A549 (cell line): ENCODE results near the gene SLC7A8. TPM values are rescaled to one million over a fixed set of nuclear protein-coding genes. Genes with fewer than 3 reads are reported as not detected.

ENCODE experiments used
- ATAC-seq, 2 experiments: fragments of 200-7000 bp in 1 of 2; fragments of >200 bp in 1 of 2; cut with Nextera tagmentation in 1 of 2; cut with Tn5 transposase in 1 of 2; 3 replicates each; pipeline versions ENCODE4 v1.8.0 to v1.9.1; 2018 to 2020; ENCODE audit warnings: mild to moderate bottlenecking in 1 of 2, moderate library complexity in 1 of 2
- CTCF ChIA-PET: fragments of 300-600 bp; sonication (Branson Sonifier 250); formaldehyde crosslinking; extraction: SDS; loops from one replicate; lab custom pipeline; 2021; ENCODE audit warnings: antibody characterized with exemption, inconsistent platforms; lab: Yijun Ruan, JAX
- POLR2A ChIA-PET: fragments of 350-600 bp; formaldehyde crosslinking; extraction: SDS; loops from one replicate; lab custom pipeline; 2021; ENCODE audit warnings: antibody characterized with exemption, inconsistent platforms; lab: Yijun Ruan, JAX
- DNase-seq, 2 experiments: peaks; one replicate each; pipeline versions ENCODE4 v3.0.0 to v3.0.0-alpha.2; 2011 to 2016; ENCODE audit warnings: low read depth in 1 of 2, low spot score in 1 of 2
- FAIRE-seq: peaks from 2 replicates; lab custom pipeline; 2011; peaks lifted over from hg19 to GRCh38; lab: Jason Lieb, UNC
- H3K27ac ChIP-seq, 2 experiments: fragments of >200 bp; sonication (Bioruptor Twin); formaldehyde crosslinking; 3 replicates each; pipeline ENCODE4 v1.5.1; 2016 to 2017
- H3K4me1 ChIP-seq: fragments of >200 bp; sonication (Bioruptor Twin); formaldehyde crosslinking; 3 replicates; pipeline ENCODE4 v1.6.1; 2016
- H3K4me2 ChIP-seq: fragments of >200 bp; sonication (Bioruptor Twin); formaldehyde crosslinking; 3 replicates; pipeline ENCODE4 v1.6.1; 2016
- H3K4me3 ChIP-seq: fragments of >200 bp; sonication (Bioruptor Twin); formaldehyde crosslinking; 3 replicates; pipeline ENCODE4 v1.5.1; 2016
- H3K9me3 ChIP-seq: fragments of >200 bp; sonication (Bioruptor Twin); formaldehyde crosslinking; 3 replicates; pipeline ENCODE4 v1.6.1; 2016
- CHD2 ChIP-seq: fragments of 150-350 bp; IDR thresholded peaks from 2 replicates; pipeline ENCODE4 v1.6.1; 2014; ENCODE audit warnings: low read length; ENCODE audit not compliant: partially characterized antibody
- ESRRA ChIP-seq: fragments of 150-350 bp; IDR thresholded peaks from 2 replicates; pipeline ENCODE4 v1.6.1; 2014; ENCODE audit warnings: mild to moderate bottlenecking, low read length, borderline replicate concordance
- FOSL2 ChIP-seq, 2 experiments: fragments of 450-650 bp in 1 of 2; fragments of >200 bp in 1 of 2; sonication (Bioruptor Twin) in 1 of 2; formaldehyde crosslinking; IDR thresholded peaks; 2 replicates each; pipeline versions ENCODE4 v1.5.0 to v1.6.1; 2016 to 2020; ENCODE audit warnings: mild to moderate bottlenecking in 1 of 2, moderate library complexity in 1 of 2
- HDAC2 ChIP-seq: fragments of 200-600 bp; sonication (generic); IDR thresholded peaks from 2 replicates; pipeline ENCODE4 v1.6.1; 2016
- HOXA7 ChIP-seq: fragments of 250-450 bp; sonication (Bioruptor Pico); IDR thresholded peaks from 2 replicates; pipeline ENCODE4 v1.5.0; 2020; ENCODE audit warnings: mild to moderate bottlenecking, moderate library complexity
- JUN ChIP-seq, 2 experiments: fragments of >200 bp; sonication (Bioruptor Twin); formaldehyde crosslinking; IDR thresholded peaks; 2 replicates in 1 of 2; 3 replicates in 1 of 2; pipeline ENCODE4 v1.6.1; 2016 to 2017
- KDM1A ChIP-seq: fragments of 200-600 bp; sonication (generic); IDR thresholded peaks from 2 replicates; pipeline ENCODE4 v1.6.1; 2016; ENCODE audit warnings: low read depth, mild to moderate bottlenecking
- MAFK ChIP-seq: fragments of 450-650 bp; IDR thresholded peaks from 2 replicates; pipeline ENCODE4 v1.6.1; 2014; ENCODE audit not compliant: partially characterized antibody
- NR3C1 ChIP-seq: fragments of >200 bp; sonication (Bioruptor Twin); formaldehyde crosslinking; IDR thresholded peaks from 3 replicates; pipeline ENCODE4 v1.6.1; 2017
- POLR2AphosphoS2 ChIP-seq: conservative IDR thresholded peaks from 2 replicates; pipeline ENCODE4 v1.6.1; 2012; ENCODE audit warnings: low read length, improper control_type of control experiment, inconsistent platforms
- RNF2 ChIP-seq: fragments of 200-600 bp; sonication (generic); IDR thresholded peaks from 2 replicates; pipeline ENCODE4 v1.6.1; 2016; ENCODE audit warnings: low read depth, mild to moderate bottlenecking, antibody characterized with exemption, moderate library complexity, borderline replicate concordance
- SMC3 ChIP-seq: fragments of >200 bp; sonication (Bioruptor Twin); formaldehyde crosslinking; IDR thresholded peaks from 3 replicates; pipeline ENCODE4 v1.6.1; 2018; ENCODE audit warnings: inconsistent platforms
- TFCP2L1 ChIP-seq: fragments of 250-450 bp; sonication (Bioruptor Pico); IDR thresholded peaks from 2 replicates; pipeline ENCODE4 v1.5.0; 2021; ENCODE audit warnings: mild to moderate bottlenecking
- TP53 ChIP-seq: fragments of 250-450 bp; sonication (Bioruptor Pico); IDR thresholded peaks from 2 replicates; pipeline ENCODE4 v1.5.0; 2021; ENCODE audit warnings: mild to moderate bottlenecking, moderate library complexity
- WGBS: methylation state at CpG from one replicate; pipeline ENCODE4 v1.1.6; 2017; ENCODE audit errors: missing lambda C conversion rate; 5-methylcytosine and 5-hydroxymethylcytosine counted together
- polyA plus RNA-seq, 4 experiments: library from polyadenylated mRNA; depleted of rRNA in 3 of 4; stranded (reverse); fragments of >200 nt; fragmentation: RNase III in 1 of 4; extraction: RNeasy Plus Mini Kit Qiagen cat#74134 plus additional on column Dnase treatment in 1 of 4; gene quantifications; 2 replicates in 3 of 4; 3 replicates in 1 of 4; pipeline ENCODE4 v1.2.3, GENCODE V29; 2011 to 2017
- TF ChIP-seq, protein P1 (sequence below): IDR thresholded peaks from 2 replicates; pipeline ENCODE4 v1.6.1; 2012
- TF ChIP-seq, protein P2 (sequence below): fragments of 250-450 bp; sonication (Bioruptor Pico); IDR thresholded peaks from 2 replicates; pipeline ENCODE4 v1.5.0; 2020; ENCODE audit warnings: low read depth, mild to moderate bottlenecking, moderate library complexity
- TF ChIP-seq, protein P3 (sequence below): fragments of >200 bp; sonication (Bioruptor Twin); formaldehyde crosslinking; IDR thresholded peaks from 3 replicates; pipeline ENCODE4 v1.5.1; 2016
- TF ChIP-seq, protein P4 (sequence below): IDR thresholded peaks from 2 replicates; pipeline ENCODE4 v1.6.1; 2012; ENCODE audit warnings: low read depth, borderline replicate concordance
- TF ChIP-seq, protein P5 (sequence below): fragments of >200 bp; sonication (Bioruptor Twin); formaldehyde crosslinking; IDR thresholded peaks from 3 replicates; pipeline ENCODE4 v1.6.1; 2016

SLC7A8 gene
- polyA plus RNA-seq, 2 of the 4 experiments (the other 2 are of a cell fraction) = 0.28 to 0.35 TPM

DNA sequence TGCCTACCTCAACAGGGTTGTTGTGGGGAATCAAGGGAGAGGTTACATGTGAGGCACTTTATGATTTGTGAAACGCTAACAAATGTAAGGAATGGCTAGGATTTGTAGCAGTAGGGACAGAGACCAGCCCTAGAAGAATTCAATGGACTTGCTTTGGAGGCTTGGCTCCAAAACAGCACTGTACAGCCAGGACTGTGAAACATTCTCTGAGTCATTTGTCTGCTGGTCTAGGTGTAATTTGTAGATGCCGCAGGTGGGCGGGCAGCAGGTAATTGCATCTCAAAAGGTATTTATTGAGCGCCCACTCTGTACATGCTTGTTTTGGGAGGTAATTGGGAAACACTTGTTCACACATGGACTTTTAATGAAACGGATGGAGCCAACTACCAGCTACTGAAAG, 11.4 kb downstream of the SLC7A8 start:
- 0 out of 3 replicates have a peak, but pooled peaks cover 7% of the 10 kb centered on the region for H3K4me1 ChIP-seq
- WGBS = 69% methylated on average over 5 of the region's 5 CpGs
- ChIA-PET POLR2A (no interaction called here), CTCF (interaction anchor here (1.1 to 25.1 kb wide), 4 partner anchors 14 to 95 kb away, joined by 3 to 848 read pairs (median 57); partner anchors contain the start of gene CEBPE)
- no peak for ATAC-seq
- no peak for DNase-seq
- no peak overlapping the region for H3K27ac ChIP-seq
- no peaks in the 10 kb centered on the region for H3K9me3 ChIP-seq
- no peak for TF ChIP-seq JUN (IDR thresholded peaks at IDR 0.05)
- no peak overlapping the region for H3K4me3 ChIP-seq
- H3K4me2 ChIP-seq = no peak overlapping the region
- FAIRE-seq = no peak

DNA sequence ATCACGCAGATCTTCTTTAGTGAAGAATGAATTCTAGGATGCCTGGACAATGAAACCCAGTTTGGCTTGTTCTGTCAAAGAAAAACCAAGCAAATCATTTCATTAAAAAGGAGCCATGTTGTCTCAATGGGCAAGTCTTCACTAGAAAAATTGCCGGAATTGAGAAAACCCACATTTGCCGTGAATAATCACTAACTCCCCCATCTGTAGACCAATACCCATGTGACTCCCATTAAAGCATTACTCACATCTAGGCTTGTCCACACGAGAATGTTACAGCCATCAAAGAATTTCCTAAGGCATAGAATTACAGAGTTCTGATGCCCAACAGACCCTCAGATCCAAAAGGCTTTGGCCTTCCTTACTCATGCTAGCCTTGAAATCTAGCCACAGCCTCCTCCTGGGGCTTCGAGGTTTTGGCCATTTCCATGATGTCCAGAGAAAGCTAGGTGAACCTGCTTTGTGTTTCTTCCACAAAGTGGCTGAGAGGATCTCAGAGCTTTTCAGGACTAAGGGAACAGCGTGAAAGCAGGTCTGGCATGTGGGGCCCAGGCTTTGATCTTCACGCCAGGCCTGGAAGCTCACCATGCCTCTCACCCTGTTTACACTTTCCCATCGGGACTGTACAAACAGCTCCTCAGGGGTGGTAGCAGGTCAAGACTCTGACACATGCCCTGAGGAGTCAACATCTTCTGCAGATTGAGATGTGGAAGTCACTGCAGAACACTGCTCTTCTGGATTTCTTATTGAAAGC, 12.1 kb downstream of the SLC7A8 start:
- WGBS = 54% methylated on average over 8 of the region's 8 CpGs
- DNase-seq (no peak), ATAC-seq (no peak), FAIRE-seq (no peak)
- TF ChIP-seq HOXA7 (CRISPR knock-in tag) = no peak
- TF ChIP-seq, protein P1, sequence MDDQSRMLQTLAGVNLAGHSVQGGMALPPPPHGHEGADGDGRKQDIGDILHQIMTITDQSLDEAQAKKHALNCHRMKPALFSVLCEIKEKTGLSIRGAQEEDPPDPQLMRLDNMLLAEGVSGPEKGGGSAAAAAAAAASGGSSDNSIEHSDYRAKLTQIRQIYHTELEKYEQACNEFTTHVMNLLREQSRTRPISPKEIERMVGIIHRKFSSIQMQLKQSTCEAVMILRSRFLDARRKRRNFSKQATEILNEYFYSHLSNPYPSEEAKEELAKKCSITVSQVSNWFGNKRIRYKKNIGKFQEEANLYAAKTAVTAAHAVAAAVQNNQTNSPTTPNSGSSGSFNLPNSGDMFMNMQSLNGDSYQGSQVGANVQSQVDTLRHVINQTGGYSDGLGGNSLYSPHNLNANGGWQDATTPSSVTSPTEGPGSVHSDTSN = no peak
- TF ChIP-seq, protein P2, sequence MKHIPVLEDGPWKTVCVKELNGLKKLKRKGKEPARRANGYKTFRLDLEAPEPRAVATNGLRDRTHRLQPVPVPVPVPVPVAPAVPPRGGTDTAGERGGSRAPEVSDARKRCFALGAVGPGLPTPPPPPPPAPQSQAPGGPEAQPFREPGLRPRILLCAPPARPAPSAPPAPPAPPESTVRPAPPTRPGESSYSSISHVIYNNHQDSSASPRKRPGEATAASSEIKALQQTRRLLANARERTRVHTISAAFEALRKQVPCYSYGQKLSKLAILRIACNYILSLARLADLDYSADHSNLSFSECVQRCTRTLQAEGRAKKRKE = no peak
- no peak for TF ChIP-seq SMC3
- TF ChIP-seq TFCP2L1 (CRISPR knock-in tag) = no peak
- TF ChIP-seq TP53 (CRISPR knock-in tag) = no peak
- TF ChIP-seq, protein P3, sequence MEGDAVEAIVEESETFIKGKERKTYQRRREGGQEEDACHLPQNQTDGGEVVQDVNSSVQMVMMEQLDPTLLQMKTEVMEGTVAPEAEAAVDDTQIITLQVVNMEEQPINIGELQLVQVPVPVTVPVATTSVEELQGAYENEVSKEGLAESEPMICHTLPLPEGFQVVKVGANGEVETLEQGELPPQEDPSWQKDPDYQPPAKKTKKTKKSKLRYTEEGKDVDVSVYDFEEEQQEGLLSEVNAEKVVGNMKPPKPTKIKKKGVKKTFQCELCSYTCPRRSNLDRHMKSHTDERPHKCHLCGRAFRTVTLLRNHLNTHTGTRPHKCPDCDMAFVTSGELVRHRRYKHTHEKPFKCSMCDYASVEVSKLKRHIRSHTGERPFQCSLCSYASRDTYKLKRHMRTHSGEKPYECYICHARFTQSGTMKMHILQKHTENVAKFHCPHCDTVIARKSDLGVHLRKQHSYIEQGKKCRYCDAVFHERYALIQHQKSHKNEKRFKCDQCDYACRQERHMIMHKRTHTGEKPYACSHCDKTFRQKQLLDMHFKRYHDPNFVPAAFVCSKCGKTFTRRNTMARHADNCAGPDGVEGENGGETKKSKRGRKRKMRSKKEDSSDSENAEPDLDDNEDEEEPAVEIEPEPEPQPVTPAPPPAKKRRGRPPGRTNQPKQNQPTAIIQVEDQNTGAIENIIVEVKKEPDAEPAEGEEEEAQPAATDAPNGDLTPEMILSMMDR = no peak
- no peak for TF ChIP-seq CHD2
- TF ChIP-seq ESRRA = no peak
- no peak for TF ChIP-seq POLR2AphosphoS2
- TF ChIP-seq, protein P4, sequence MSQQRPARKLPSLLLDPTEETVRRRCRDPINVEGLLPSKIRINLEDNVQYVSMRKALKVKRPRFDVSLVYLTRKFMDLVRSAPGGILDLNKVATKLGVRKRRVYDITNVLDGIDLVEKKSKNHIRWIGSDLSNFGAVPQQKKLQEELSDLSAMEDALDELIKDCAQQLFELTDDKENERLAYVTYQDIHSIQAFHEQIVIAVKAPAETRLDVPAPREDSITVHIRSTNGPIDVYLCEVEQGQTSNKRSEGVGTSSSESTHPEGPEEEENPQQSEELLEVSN = no peak
- TF ChIP-seq HDAC2 = no peak
- no peak for TF ChIP-seq JUN (IDR thresholded peaks at IDR 0.05)
- no peak for TF ChIP-seq RNF2
- no peak for TF ChIP-seq NR3C1
- TF ChIP-seq KDM1A = no peak
- TF ChIP-seq FOSL2 (IDR thresholded peaks at IDR 0.05) = no peak
- no peak for TF ChIP-seq FOSL2 (CRISPR knock-in tag; IDR thresholded peaks at IDR 0.05)
- TF ChIP-seq, protein P5, sequence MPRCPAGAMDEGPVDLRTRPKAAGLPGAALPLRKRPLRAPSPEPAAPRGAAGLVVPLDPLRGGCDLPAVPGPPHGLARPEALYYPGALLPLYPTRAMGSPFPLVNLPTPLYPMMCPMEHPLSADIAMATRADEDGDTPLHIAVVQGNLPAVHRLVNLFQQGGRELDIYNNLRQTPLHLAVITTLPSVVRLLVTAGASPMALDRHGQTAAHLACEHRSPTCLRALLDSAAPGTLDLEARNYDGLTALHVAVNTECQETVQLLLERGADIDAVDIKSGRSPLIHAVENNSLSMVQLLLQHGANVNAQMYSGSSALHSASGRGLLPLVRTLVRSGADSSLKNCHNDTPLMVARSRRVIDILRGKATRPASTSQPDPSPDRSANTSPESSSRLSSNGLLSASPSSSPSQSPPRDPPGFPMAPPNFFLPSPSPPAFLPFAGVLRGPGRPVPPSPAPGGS = no peak
- no peak for TF ChIP-seq MAFK
- Histone ChIP-seq H3K4me1 (0 out of 3 replicates have a peak, but pooled peaks cover 7% of the 10 kb centered on the region), H3K27ac (no peak overlapping the region), H3K4me3 (no peak overlapping the region), H3K9me3 (no peaks in the 10 kb centered on the region), H3K4me2 (no peak overlapping the region)
- POLR2A ChIA-PET = no interaction called here
- CTCF ChIA-PET = interaction anchor here (1.1 to 25.1 kb wide), 3 partner anchors 15 to 51 kb away, joined by 3 to 848 read pairs (median 111); partner anchors contain the start of gene CEBPE
